Lower leg skin (tissue), 4 donors: ENCODE measurements around the gene PDE9A. TPM values are rescaled to one million over a fixed set of nuclear protein-coding genes. Genes with fewer than 3 reads are reported as not detected.

Experiments
- DNase-seq, 2 donors: peaks; one replicate each; pipeline ENCODE4 v3.0.0-alpha.2; 2019; ENCODE audit warnings: low spot score in 2 of 2
- H3K4me3 ChIP-seq: fragments of 200-600 bp; sonication (generic); 2 replicates; pipeline ENCODE4 v1.5.1; 2017; ENCODE audit warnings: mild to moderate bottlenecking, low read depth; ENCODE audit not compliant: poor library complexity, severe bottlenecking
- CTCF ChIP-seq, 3 donors: fragments of 450-650 bp; IDR thresholded peaks; one replicate each; pipeline ENCODE4 v1.5.1; 2016; ENCODE audit warnings: antibody characterized with exemption in 3 of 3, mild to moderate bottlenecking in 3 of 3, moderate library complexity in 2 of 3
- POLR2A ChIP-seq, 2 donors: fragments of 450-650 bp; IDR thresholded peaks; one replicate each; pipeline ENCODE4 v1.6.1; 2016 to 2017; ENCODE audit warnings: antibody characterized with exemption in 2 of 2, mild to moderate bottlenecking in 1 of 2, moderate library complexity in 1 of 2
- WGBS, 2 donors: methylation state at CpG; one replicate each; pipeline ENCODE4 v1.1.5; 2018; 5-methylcytosine and 5-hydroxymethylcytosine counted together
- intact Hi-C: fragments of 100-400 bp; cut with DNase I; formaldehyde crosslinking; loops from one replicate; pipeline ENCODE4 v1.15.0; 2023; ENCODE audit warnings: low total_unique reads
- total RNA-seq, 4 donors: library from RNA; depleted of rRNA; stranded (reverse); fragments of >200 nt; gene quantifications; one replicate each; pipeline ENCODE4 v1.1.0, GENCODE V29; 2016

The PDE9A gene
- total RNA-seq, 4 donors from 2014 or later = 2.1 to 16.3 (median 9.0) TPM

- TF ChIP-seq CTCF (IDR thresholded peaks at IDR 0.05) = no peak
- no peak for TF ChIP-seq POLR2A (IDR thresholded peaks at IDR 0.05)
- WGBS, 2 donors = 46 to 47% methylated on average over 18 of the region's 18 CpGs
- intact Hi-C loops = no loop called here
- no peak overlapping the region for H3K4me3 ChIP-seq
- no peak for DNase-seq
Observed at GRCh38 chr21:42654913-42655795, 1.7 kb downstream of the PDE9A start.

GRCh38 chr21:42655796-42656770, 2.7 kb downstream of the PDE9A start:
- WGBS, 2 donors = 71% methylated on average over 31 of the region's 31 CpGs
- TF ChIP-seq POLR2A (IDR thresholded peaks at IDR 0.05) (no peak), CTCF (IDR thresholded peaks at IDR 0.05) (no peak)
- no peak overlapping the region for H3K4me3 ChIP-seq
- intact Hi-C loops = no loop called here
- no peak for DNase-seq

GRCh38 chr21:42656872-42657271, 3.5 kb downstream of the PDE9A start:
- 79 to 84% methylated on average over 9 of the region's 9 CpGs for WGBS, 2 donors
- TF ChIP-seq POLR2A (IDR thresholded peaks at IDR 0.05) (no peak), CTCF (IDR thresholded peaks at IDR 0.05) (no peak)
- no peak overlapping the region for H3K4me3 ChIP-seq
- intact Hi-C loops = no loop called here
- no peak for DNase-seq

- WGBS, 2 donors = 91% methylated on average over 25 to 26 of the region's 28 CpGs
- intact Hi-C loops = no loop called here
- H3K4me3 ChIP-seq = no peak overlapping the region
- TF ChIP-seq CTCF (IDR thresholded peaks at IDR 0.05) (no peak), POLR2A (IDR thresholded peaks at IDR 0.05) (no peak)
- no peak for DNase-seq
Observed at GRCh38 chr21:42657676-42658319, 4.4 kb downstream of the PDE9A start.

- DNase-seq = no peak
Observed at GRCh38 chr21:42658320-42659105, 5.1 kb downstream of the PDE9A start.

More at GRCh38 chr21:42658320-42659105, 5.1 kb downstream of the PDE9A start:
- no peak overlapping the region for H3K4me3 ChIP-seq
- no peak for TF ChIP-seq POLR2A (IDR thresholded peaks at IDR 0.05)
- no peak for TF ChIP-seq CTCF (IDR thresholded peaks at IDR 0.05)
- intact Hi-C loops = no loop called here
- WGBS, 2 donors = 85 to 90% methylated on average over 16 of the region's 16 CpGs
